OCI-LY1 (cell line): ENCODE measurements around the gene CHRD.

Experiments used
- H2AFZ ChIP-seq: fragments of 200-600 bp; sonication (generic), shearing (Covaris generic); 2 replicates; pipeline ENCODE4 v1.6.0; 2014; ENCODE audit warnings: antibody characterized with exemption, mild to moderate bottlenecking, low read length
- H3F3A ChIP-seq: fragments of 200-600 bp; sonication (generic), shearing (Covaris generic); 2 replicates; pipeline ENCODE4 v1.6.0; 2014; ENCODE audit warnings: mild to moderate bottlenecking, antibody characterized with exemption, low read length, moderate library complexity; ENCODE audit not compliant: insufficient read depth
- H3K27ac ChIP-seq: fragments of 200-600 bp; sonication (generic); 2 replicates; pipeline ENCODE4 v1.5.1; 2014; ENCODE audit warnings: low read length, mixed run types, mild to moderate bottlenecking, low read depth; ENCODE audit not compliant: poor library complexity, severe bottlenecking
- H3K27me3 ChIP-seq: fragments of 200-600 bp; sonication (generic); 2 replicates; pipeline ENCODE4 v1.6.0; 2014; ENCODE audit warnings: antibody characterized with exemption, mild to moderate bottlenecking, low read length, moderate library complexity; ENCODE audit not compliant: insufficient read depth
- H3K36me3 ChIP-seq: fragments of 200-600 bp; sonication (generic); 2 replicates; pipeline ENCODE4 v1.6.1; 2014; ENCODE audit warnings: mild to moderate bottlenecking, antibody characterized with exemption, low read length, moderate library complexity, mixed read lengths; ENCODE audit not compliant: insufficient read depth
- H3K4me1 ChIP-seq: fragments of 200-600 bp; sonication (generic); 2 replicates; pipeline ENCODE4 v1.5.1; 2014; ENCODE audit warnings: mild to moderate bottlenecking, low read length, moderate library complexity; ENCODE audit not compliant: insufficient read depth, severe bottlenecking
- H3K4me2 ChIP-seq: fragments of 200-600 bp; sonication (generic), shearing (Covaris generic); 2 replicates; pipeline ENCODE4 v1.6.1; 2014; ENCODE audit warnings: low read length
- H3K4me3 ChIP-seq: fragments of 200-600 bp; sonication (generic); 2 replicates; pipeline ENCODE4 v1.5.1; 2014; ENCODE audit warnings: low read length, low read depth, mild to moderate bottlenecking, mixed read lengths; ENCODE audit not compliant: poor library complexity, severe bottlenecking
- H3K79me2 ChIP-seq: fragments of 200-600 bp; shearing (Covaris generic); 2 replicates; pipeline ENCODE4 v1.6.1; 2016; ENCODE audit warnings: mixed run types, low read length, mixed read lengths; ENCODE audit not compliant: insufficient read depth
- H3K9ac ChIP-seq: fragments of 200-600 bp; sonication (generic), shearing (Covaris generic); 2 replicates; pipeline ENCODE4 v1.6.1; 2014; ENCODE audit warnings: mild to moderate bottlenecking, low read length, mixed read lengths
- H3K9me2 ChIP-seq: fragments of 200-600 bp; sonication (generic), shearing (Covaris generic); 2 replicates; pipeline ENCODE4 v1.6.1; 2014; ENCODE audit warnings: low read depth, mild to moderate bottlenecking, low read length, mixed read lengths
- H3K9me3 ChIP-seq: fragments of 200-600 bp; shearing (Covaris generic); 2 replicates; pipeline ENCODE4 v1.6.1; 2014; ENCODE audit warnings: low read length, mixed read lengths
- H4K20me1 ChIP-seq: fragments of 200-600 bp; sonication (generic), shearing (Covaris generic); 2 replicates; pipeline ENCODE4 v1.6.0; 2016; ENCODE audit warnings: mild to moderate bottlenecking, low read length; ENCODE audit not compliant: insufficient read depth
- EZH2 ChIP-seq: fragments of 200-600 bp; sonication (generic), shearing (Covaris generic); IDR thresholded peaks from 2 replicates; pipeline ENCODE4 v1.8.0; 2017; ENCODE audit warnings: borderline replicate concordance, mixed run types, mild to moderate bottlenecking, antibody characterized with exemption, low read length, moderate library complexity, mixed read lengths
- TF ChIP-seq, protein P1 (sequence below): fragments of 200-600 bp; sonication (generic), shearing (Covaris generic); IDR thresholded peaks from 2 replicates; pipeline ENCODE4 v1.5.1; 2017; ENCODE audit warnings: mild to moderate bottlenecking, antibody characterized with exemption, low read length, moderate library complexity, mixed read lengths

CHRD gene

DNA sequence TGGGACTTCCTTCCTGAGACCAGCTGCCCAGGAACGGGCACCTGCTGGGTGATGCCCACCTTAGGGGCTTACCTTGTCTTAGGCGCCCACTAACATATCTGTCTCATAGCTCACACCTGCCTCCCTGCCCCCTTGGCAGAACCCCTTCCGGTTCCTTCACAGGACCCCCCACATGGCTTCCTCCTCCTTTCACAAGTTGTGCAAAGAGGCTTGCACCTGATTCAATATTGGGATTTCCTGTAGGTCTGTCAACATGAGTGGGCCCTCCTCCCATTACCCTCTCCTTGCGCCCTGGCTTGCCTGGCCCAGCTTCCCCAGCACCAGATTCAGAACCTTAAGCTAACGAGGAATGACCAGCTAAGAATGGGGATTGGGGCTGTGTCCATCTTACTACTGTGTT lies 2.5 kb upstream of the CHRD start:
- H3K4me1 ChIP-seq, result no peaks in the 10 kb centered on the region
- H3K36me3 ChIP-seq, result no peaks in the 10 kb centered on the region
- H3K27me3 ChIP-seq, result peaks cover 7% of the 10 kb centered on the region; the same call in 1 of the 2 replicates
- no peak overlapping the region for H3K27ac ChIP-seq
- H4K20me1 ChIP-seq, result no peaks in the 10 kb centered on the region
- no peaks in the 10 kb centered on the region for H3K79me2 ChIP-seq
- H2AFZ ChIP-seq, result no peak overlapping the region
- H3K9me3 ChIP-seq, result no peaks in the 10 kb centered on the region
- H3K9ac ChIP-seq, result no peak overlapping the region
- TF ChIP-seq EZH2, result no peak
- TF ChIP-seq, protein P1, sequence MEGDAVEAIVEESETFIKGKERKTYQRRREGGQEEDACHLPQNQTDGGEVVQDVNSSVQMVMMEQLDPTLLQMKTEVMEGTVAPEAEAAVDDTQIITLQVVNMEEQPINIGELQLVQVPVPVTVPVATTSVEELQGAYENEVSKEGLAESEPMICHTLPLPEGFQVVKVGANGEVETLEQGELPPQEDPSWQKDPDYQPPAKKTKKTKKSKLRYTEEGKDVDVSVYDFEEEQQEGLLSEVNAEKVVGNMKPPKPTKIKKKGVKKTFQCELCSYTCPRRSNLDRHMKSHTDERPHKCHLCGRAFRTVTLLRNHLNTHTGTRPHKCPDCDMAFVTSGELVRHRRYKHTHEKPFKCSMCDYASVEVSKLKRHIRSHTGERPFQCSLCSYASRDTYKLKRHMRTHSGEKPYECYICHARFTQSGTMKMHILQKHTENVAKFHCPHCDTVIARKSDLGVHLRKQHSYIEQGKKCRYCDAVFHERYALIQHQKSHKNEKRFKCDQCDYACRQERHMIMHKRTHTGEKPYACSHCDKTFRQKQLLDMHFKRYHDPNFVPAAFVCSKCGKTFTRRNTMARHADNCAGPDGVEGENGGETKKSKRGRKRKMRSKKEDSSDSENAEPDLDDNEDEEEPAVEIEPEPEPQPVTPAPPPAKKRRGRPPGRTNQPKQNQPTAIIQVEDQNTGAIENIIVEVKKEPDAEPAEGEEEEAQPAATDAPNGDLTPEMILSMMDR, result no peak
- no peak overlapping the region for H3K4me2 ChIP-seq
- H3K9me2 ChIP-seq, result no peaks in the 10 kb centered on the region
- H3K4me3 ChIP-seq, result no peak overlapping the region
- no peaks in the 10 kb centered on the region for H3F3A ChIP-seq

GRCh38 chr3:184377882-184378445 lies 1.9 kb upstream of the CHRD start, which contains the start of gene THPO:
Gene THPO, minus strand, starts transcription at chr3:184378207. Its CDS starts 1,948 bp downstream, at chr3:184376259.
- Histone ChIP-seq H3F3A (no peaks in the 10 kb centered on the region), H3K4me2 (no peak within 1 kb of the TSS), H3K9ac (no peak within 1 kb of the TSS), H3K27me3 (peaks cover 7% of the 10 kb centered on the region), H3K36me3 (no peaks in the 10 kb centered on the region), H3K9me3 (no peaks in the 10 kb centered on the region), H4K20me1 (no peaks in the 10 kb centered on the region), H2AFZ (no peak within 1 kb of the TSS), H3K9me2 (no peaks in the 10 kb centered on the region), H3K79me2 (no peaks in the 10 kb centered on the region), H3K4me3 (no peak within 1 kb of the TSS), H3K4me1 (no peaks in the 10 kb centered on the region), H3K27ac (no peak within 1 kb of the TSS)
- no peak for TF ChIP-seq EZH2
- TF ChIP-seq, protein P1, result no peak

DNA sequence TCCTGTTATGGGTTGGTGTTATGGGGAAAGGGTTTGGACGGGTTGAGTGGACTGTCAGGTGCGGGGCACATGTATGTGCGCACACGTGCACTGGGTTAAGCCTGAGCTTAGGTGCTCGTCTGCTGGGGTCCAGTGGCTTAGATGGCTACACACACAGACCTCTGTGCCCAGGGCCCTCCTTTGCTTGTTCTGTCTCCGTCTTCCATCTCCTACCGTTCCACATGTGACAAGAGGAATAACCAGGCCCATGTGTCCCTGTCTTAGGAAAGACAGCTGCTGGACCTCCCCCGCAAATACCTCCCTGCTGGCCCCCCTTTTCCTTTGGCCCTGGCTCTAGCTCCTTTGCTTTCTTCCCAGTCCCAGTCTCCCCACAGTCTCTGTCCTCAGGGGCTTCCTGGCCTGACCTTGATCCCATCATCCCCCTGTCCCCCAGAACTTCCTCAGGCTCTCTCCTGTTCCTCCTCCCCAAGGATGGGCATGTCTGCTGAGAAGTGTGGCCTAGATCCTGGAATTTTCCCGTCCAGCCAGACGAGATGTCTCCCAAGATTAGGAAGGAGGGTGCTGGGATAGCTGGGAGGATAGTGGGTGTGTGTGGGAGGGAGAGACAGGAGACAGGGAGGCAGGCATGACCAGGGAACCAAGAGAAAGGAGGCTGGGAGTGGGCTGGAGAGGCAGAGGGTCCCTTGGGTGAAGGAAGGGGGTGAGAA lies 1.1 kb upstream of the CHRD start:
- H3K79me2 ChIP-seq, result no peaks in the 10 kb centered on the region

More for the DNA sequence above, 1.1 kb upstream of the CHRD start:
- Histone ChIP-seq H3F3A (no peaks in the 10 kb centered on the region), H3K36me3 (no peaks in the 10 kb centered on the region), H4K20me1 (no peaks in the 10 kb centered on the region), H3K9ac (no peak overlapping the region), H3K4me2 (no peak overlapping the region), H3K9me2 (no peaks in the 10 kb centered on the region), H3K4me1 (no peaks in the 10 kb centered on the region), H3K27ac (no peak overlapping the region), H2AFZ (no peak overlapping the region), H3K27me3 (peaks cover 7% of the 10 kb centered on the region), H3K4me3 (no peak overlapping the region), H3K9me3 (no peaks in the 10 kb centered on the region)
- TF ChIP-seq, protein P1, result no peak
- no peak for TF ChIP-seq EZH2
